ENCODE results near the gene GPR146.

GPR146 gene

DNA sequence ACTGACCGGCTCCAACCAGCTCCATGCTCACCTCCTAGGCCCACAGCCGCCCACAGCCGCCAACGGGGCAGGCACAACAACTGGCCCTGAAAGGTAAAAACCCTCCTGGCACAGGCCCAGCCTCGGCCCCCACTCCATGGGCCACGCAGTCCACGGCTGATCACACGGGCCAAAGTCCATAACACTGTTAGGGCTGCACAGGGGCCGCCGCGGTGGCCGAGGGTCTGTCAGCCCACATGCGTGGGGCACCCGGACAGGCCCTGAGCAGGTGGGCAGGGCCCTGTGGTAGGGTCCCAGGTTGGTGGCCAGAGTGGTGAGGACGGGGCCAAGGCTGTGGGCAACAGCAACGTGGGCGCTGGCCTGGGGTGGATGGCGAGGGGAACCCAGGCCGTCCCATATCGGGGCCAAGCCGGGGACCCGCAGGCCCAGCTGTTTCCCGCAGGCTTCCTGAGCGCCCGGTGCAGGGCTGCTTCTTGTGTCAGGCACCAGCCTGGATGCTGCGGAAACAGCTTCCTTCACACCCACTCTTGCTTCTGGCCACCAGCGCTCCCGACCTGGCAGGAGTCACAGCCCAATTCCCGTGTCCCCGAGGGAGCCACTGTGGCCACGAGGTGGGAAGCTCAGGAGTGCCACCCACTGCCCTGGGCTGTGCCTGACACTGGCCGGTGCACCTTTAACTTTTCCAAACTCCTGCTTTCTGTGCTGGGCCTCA lies 32.2 kb upstream of the GPR146 start:
- no peak for DNase-seq

DNA sequence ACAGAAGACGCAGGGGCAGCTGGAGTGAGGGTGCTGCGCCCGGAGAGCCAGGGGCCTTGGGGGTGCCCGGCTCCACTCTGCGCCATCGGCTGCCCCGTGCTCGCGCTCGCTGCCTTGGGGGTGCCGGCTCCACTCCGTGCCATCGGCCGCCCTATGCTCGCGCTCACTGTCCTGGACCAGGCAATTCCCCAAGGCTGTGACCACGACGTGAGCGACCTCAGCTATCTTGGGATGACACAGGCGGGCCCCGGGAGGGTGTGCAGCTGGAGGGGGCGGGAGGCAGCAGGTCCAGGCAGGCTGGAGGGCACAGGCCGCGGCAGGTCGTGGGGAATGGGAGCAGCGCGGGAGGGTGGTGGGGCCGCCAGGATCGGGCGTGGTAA lies 31.6 kb upstream of the GPR146 start:
- DNase-seq = no peak

DNA sequence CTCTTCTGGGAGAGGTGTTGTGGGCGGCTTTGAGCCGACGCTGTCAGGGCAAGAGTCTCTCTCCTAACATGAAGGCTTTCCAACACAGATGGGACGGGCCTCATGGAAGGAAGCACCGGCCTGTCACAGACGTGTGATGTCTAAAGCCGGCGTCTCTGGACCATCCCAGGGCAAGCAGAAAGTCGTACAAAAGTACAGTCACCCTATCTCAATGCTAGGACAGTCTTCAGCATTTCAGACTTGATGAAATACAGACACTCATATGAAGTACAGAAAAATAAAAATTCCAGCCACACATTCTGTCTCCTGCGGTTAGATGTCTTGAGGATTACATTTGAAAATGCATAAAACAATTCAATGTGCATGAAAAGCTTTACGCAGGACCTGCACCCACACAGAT lies 30.8 kb upstream of the GPR146 start:
- no peak for DNase-seq

DNA sequence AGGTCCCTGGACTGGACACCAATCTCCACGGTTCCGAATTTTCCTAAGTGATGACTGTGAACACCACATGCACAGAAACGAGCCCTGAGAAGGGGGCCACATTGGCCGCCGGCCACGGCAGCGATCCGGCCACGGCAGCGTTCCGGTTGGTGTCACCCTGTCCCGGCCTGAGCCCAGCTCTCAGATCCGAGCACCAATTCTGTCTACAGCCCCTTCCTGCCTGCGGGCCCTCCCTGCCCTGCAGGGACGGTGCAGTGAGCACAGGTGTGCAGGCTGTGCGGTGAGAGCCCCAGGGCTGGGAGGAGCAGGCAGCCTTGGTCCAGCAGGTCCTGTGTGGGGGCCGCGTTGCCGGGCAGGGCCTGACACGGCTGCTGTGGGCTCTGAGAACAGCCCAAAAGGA lies 29.7 kb upstream of the GPR146 start:
- no peak for DNase-seq

DNA sequence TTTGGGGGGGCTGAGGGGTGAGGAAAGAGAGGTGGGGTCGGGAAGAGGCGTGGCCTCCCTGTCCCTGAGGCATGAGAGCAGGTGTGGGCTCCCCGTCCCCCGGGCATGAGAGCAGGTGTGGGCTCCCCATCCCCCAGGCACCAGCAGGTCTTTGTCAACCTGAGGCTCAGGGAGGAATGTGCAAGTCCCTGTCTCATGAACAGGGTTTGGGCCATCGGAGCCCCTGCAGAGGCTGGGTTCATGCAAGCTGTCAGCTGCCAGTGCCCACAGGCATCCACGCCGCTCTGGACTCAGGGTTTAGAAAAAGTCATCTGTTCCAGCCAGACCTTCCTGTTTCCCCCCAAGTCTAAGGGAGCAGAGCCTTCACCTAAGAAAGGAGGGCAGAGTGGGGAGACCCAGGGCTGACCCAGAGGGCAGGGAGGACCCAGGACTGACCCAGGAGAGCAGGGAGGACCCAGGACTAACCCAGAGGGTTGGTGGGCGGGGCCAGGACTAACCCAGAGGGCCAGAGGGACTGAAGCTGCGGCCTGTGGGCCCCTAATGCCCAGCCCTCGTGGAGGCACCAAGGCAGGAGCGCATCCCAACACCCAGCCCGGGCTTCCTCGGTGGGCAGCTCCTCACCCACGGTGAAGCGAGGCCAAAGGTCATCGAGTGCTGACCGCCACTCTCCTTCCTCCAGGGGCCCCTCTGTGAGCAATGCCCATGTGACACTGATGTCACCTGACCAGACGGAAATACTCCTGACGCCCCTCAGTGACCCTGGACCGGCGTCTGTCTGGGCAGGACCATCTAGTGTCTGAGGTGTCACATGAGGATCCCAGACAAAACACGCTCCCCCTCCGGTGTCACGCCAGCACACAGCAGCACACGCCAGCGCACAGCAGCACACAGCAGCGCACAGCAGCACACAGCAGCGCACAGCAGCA lies 28.9 kb upstream of the GPR146 start:
- no peak for DNase-seq

DNA sequence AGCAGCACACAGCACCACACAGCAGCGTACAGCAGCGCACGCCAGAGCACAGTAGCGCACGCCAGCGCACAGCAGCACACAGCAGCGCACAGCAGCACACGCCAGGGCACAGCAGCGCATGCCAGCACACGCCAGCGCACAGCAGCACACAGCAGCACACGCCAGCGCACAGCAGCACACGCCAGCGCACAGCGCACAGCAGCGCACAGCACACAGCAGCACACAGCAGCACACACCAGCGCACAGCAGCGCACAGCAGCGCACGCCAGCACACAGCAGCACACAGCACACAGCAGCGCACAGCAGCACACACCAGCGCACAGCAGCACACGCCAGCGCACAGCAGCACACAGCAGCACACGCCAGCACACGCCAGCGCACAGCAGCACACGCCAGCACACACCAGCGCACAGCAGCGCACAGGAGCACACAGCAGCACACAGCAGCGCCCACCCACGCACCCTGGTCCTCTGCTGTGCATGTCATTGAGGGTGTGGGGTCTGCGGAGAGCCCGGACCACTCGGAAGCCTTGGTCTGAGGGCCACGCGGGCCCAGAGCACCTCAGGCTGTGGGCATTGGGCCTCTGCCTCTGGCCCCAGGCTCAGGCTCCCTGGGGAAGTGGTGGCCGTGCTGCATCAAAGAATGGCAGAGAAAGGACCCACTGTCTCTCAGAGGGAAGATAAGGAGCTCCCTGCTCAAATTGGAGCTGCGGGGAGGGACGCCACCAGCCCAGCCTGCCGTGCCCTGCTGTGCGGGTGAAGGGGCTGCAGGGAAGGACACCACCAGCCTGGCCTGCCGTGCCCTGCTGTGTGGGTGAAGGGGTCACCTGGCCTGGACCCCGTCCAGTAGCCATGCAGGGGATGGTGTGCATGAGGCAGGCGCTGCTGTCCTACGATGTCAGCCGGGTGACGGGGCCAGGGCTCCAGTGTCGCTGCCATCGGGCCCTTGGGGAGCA lies 27.5 kb upstream of the GPR146 start:
- DNase-seq = no peak

DNA sequence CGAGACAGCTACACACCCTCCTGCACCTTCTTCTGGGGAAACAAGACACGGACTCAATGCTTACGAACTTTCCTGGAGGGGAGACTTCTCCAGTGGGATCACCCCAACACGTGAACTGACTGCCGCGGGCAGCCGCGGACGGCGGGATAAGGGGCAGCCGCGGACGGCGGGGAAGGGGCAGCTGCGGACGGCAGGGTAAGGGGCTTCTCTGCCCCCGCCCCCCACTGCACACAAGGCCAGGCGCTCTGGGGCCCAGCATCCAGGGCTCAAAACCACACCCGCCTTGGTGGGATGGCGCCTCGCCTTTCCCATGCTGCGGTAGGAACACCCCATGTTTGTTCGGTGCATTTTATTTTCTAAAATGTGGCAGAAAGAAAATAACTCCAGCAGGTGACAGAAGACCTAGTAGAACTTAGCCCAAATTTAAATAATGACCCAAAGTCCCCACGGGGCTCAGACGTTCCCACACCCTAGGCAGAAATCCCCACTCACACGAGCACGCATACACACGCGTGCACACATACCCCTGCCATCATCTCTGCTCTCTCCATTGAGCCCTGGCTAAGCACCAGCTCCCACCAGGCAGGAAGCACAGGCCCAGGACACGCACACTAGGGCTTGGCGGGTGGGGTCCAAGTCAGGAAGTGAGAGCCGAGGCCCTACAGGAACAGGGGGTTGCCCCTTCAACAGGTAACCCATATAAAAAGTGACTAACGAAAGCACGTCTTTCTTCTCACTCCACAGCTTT lies 26.6 kb upstream of the GPR146 start:
- DNase-seq = no peak

DNA sequence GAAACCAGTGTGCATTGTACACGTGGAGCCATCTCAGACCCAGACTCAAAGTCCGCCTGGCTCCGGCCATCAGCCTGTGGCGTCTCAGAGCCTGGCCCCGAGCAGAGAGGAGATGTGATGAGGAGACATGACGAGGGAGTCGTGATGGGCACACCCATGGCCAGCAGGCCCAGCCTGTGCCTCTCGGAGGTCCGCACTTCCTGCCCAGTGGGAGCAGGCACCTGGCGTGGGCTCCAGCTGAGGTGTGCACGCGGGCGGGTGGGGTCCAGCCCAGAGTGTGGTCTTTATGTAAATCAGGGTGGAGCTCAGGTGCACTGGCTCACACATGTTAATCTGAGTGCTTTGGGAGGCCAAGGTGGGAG lies 26.0 kb upstream of the GPR146 start:
- DNase-seq = no peak

DNA sequence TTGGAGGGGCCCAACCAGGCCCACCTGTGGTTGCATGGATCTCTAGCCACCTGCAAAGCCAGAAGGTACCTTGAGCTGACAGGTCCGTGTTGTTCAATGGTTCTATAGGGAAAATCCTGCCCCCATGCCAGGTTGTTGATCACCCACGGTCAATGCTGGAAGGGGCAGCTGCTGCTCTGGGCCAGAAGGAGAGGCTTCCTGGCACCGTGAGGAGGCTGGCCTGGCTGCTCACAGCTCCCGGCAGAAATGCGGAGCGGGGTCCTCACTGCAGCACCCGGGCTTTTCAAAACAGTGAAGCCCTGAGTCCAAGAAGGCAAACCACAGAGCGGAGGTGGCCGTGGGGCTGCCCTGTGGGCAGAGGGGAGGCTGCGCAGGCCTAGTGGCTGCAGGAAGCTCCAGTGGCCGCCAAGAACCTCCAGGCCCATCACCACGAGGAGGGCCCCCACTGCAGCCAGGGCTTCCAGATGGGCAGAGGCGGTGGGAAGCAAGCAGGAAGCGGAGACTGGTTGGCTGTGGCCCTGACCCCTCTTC lies 25.0 kb upstream of the GPR146 start:
- no peak for DNase-seq

DNA sequence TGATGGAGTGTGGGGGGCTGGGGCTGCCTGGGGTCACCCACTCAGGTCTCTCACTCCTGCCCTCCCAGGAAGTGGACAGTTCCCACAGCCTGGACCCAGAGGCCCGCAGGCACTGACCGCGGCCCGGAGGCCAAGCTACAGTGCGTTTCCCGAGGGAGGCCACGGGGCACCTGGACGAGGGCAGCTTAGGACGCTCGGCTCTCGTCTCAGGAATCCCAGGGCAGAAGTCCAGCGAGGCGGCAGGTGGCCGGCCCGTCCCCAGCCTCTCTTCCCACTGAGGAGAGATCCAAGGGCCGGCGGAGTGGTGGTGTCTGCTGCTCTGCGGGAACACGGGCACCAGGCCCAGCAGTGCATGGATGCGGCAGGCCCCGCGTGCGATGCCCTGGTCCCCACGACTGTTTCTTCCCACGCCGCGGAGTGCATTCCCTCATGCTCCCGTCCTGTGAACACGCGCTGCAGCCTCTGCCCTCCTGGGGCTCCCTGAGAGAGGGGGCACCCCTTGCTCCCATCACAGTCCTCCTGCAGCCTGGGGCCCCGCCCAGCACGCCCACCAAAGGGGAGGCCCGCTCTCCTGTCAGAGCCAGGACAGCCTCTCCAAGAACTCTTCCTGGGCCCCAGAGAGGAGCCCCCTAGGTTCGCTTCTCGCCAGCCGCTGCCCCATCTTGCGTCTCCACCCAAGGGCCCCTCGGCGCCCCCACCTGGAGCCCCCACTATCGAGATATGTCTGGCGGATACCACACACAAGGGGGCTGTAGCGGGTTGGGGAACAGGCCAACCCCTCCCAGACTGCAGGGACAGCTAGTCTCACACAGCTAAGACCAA lies 24.3 kb upstream of the GPR146 start:
- DNase-seq = no peak

DNA sequence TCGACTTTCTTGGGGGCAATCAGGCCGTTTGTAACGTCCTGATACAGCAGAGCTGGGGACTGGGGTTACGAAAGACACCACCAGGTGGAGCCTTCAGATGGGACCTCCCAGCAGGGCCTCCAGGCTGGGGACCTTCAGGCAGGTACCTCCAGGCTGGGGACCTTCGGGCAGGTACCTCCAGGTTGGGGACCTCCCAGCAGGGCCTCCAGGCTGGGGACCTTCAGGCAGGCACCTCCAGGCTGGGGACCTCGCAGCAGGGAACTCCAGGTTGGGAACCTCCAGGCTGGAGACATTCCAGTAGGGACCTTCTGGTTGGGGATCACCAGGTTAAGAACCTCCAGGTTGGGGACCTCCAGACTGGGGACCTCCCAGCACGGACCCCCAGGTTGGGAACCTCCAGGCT lies 23.5 kb upstream of the GPR146 start:
- no peak for DNase-seq

DNA sequence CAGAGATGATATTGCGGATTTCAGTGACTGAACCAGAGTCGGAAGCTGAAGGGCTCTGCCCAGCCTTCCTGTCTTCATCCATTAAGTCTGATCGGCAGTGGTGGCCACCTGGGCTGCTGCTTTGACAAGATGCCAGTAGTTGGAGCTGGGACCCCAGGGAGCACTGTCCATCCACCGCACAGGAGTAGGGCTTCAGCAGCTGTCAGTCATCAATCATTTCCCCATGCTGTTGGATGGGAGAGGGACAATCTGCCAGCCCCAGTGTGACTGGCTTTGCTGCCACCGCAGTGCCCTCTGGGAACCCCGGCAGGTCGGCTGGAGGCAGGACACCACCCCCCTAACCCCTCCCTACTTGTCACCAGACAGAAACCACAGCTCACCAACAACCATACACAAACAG lies 23.0 kb upstream of the GPR146 start:
- no peak for DNase-seq

DNA sequence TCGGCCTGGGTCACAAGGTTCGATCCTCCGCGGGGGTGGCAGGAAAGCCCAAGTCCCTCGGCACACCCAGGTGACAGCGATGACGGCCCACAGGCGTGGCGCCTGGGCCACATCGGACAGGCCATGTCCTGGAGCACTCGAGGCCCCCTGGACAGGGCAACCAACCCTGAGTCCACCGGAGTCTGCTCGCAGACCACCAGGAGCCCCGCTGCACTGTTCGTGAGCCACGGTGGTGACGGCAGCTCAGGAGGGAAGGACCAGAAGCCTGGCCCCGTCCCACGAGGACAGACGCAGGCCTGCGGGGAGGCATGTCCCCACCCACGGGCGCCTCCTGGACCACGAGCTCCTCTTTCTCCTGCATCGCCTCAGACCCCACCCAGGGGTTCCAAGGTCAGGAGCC lies 22.4 kb upstream of the GPR146 start:
- DNase-seq = no peak

DNA sequence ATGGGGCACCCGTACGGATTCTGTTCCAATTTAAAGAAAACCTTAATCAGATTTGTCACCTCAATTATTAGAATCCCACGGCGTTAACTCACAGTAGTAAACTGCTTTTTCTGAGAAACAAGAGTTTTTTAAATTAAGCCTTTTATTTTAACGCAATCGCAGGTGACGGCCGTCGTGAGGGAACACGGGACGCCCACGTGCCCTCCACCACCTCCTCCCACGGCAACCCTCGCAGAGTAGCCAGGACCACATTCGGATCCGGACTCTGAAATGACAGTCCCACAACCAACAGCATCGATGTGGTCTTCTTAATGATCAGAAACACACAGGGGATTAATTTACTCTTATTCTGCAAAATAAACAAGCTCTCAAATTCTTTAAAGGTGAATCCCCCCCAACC lies 22.0 kb upstream of the GPR146 start:
- no peak for DNase-seq

DNA sequence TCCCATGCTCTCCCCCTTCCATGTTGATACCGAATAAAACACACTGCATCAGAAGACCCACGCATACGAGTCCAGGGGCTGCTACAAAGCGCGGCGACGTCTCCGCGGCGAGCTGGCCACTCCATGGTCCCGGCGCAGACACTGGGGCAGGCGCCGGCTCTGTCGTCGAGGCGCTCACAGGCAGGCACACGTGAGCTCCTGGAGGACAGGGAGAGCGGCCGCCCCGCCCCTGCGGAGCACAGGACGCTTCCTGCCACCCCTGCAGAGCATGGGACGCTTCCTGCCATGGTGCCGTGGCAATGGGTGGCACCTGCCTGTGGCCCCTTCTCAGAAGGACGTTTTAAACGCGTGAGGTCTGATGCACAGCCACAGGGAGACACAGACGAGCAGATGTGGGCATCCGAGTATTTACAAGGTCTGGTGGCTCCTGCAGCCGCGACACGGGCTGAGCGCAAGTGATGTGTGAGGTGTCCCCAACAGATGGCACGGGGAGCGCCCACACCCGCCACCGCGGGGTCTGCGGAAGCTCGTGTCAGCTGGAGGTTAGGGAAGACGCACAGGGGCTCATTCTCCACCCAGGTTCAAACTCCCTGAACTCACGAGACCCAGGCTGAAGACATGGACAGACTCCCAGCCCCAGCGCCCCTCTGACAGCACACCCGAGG lies 21.4 kb upstream of the GPR146 start:
- DNase-seq = no peak

DNA sequence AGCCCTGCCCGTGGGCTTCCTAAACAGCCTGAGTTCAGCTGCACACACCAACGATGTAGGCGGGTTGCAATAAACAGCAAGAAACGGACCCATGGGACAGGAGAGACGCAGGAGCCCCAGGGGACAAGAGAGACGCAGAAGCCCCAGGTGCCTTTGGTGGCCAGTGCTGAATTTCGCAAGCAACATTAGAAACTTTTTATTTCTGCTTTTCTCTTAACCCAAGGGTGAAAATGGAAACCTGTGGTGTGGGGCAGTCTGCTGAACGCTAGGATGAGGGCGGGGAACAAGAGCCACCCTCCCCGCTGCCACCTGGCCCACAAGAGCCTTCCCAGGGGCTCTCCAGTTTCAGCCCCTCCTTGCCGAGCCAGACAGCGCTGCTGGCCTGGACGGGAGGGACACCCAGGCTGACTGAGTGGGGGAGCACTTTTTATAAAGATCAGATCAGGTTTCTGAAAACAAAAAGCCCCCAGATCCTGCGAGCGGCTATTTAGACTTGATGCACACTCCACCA lies 20.0 kb upstream of the GPR146 start:
- DNase-seq = no peak

DNA sequence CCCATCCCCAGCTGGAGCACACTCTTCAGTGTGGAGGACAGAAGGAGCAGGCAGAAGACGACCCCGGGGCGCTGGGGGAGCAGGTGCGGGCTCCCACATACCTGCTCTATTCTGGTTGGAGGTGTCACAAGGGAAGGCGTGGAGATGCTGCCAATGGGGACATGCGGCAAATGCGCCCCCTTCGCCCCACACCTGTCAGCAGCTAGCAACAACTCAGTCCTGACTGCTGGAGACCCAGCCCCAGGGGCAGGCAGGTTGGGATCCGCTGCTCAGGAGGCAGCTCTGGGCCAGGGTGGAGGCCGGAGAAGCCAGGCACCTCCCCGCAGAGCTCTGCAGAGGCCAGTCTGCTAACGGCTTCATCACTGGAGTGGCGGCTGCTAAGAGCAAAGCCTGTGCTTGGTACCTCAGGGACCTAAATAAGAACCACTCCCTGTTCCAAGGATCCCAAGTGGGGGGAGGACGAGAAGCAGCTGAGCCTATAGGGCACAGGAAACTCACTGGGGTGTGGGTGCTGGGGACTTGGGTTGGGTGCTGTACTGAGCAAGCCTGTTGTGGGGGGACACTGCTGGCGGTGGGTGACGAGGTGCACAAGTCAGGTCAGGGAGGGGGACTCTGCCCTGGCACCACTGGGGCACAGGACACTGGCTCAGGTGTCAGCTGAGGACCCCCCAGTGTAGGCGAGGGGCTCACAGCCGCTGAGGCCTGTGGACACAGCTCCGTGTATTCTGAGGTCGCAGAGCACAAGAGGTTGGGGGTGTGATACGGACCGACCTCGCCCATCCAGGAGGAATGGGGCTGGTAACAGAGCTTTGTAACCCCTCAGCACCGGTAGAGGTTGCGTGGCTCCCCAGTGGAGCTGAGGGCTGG lies 19.2 kb upstream of the GPR146 start:
- no peak for DNase-seq

DNA sequence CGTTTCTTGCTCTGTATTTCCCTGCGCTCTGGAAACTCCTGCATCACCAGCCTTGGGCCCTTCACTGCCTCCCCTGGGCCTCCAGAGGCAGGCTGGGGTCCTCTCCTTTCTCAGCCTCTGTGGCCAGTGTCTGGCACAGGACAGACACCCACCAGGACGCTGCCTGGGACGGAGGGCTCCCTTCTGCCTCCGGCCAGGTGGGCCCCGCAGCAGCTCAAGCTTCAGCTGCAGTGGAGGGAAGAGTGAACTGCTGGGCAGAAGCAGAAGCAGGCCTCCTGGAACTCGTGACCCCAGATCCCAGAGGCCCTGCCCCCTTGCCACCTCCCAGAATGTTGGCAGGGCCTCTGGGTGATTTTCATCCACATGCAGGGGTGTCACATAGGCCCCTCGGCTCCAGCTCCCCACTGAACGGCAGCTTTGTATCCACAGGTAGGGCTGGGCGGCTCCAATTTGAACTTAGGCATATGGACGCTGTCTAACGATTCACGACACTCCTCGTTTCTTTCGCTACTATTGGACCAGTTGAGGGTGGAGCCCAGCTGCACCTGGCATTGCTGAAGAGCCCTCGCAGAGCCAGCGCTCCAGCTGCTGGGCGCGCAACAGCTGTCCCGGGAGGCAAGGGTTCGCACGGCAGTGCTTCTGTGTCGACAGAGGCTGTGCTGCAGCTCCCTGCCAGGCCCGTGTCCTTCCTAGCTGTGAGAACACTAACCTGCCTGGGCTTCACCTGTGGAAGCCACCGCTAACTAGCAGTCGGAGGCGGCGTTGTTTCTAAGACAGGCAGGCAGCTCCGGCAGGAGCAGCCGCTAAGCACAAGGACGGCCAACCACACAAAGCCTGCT lies 18.4 kb upstream of the GPR146 start:
- no peak for DNase-seq

DNA sequence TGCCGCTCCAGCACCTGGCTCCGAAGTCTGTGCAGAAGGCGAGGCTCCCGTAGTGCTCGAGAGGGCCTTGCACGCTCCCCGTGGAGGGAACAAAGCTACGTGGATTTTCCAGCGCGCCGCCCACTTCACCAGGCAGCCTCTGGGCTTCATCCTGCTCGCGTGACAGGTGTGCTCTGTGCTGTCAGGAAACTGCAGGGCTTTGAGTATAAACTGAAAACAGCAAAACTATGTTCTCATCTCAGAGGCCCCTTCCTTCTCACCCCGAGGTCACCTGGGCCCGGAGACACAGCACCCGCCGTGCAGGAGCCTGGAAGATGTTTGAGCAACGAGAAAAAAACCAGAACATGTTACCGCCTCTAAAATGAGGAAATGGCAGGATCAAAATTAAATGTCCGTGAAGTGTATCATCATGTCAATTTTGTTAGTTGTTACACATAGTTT lies 17.6 kb upstream of the GPR146 start:
- no peak for DNase-seq

All from activated T-cell treated with anti-CD3 and anti-CD28 coated beads, Interleukin-2, amount 50 U/mL, for 1 hour (primary cell).